ENCODE data around the gene TLE3. TPM values are rescaled to one million over a fixed set of nuclear protein-coding genes. Genes with fewer than 3 reads are reported as not detected.

The TLE3 gene
- polyA plus RNA-seq, 2 of the 4 experiments (the other 2 are of a cell fraction), result 4.6 to 5.3 TPM

- Histone ChIP-seq H3K9me3 (no peaks in the 10 kb centered on the region), H3K4me1 (peaks cover 8% of the 10 kb centered on the region; the same call in 1 of the 3 replicates), H3K4me2 (no peak overlapping the region), H3K4me3 (no peak overlapping the region), H3K27ac (no peak overlapping the region)
- ATAC-seq (no peak), FAIRE-seq (no peak), DNase-seq (ENCODE audit: low read depth in 1 of 2, low spot score in 1 of 2) (no peak)
- CTCF ChIA-PET, result interaction anchor here (0.8 to 3.1 kb wide), 4 partner anchors 8 to 429 kb away, joined by 3 to 10 read pairs (median 4); no protein-coding TSS in a partner anchor
- 93% methylated on average over 6 of the region's 6 CpGs for WGBS (ENCODE audit: missing lambda C conversion rate)
- TF ChIP-seq RNF2 (IDR thresholded peaks at IDR 0.05; ENCODE audit: borderline replicate concordance, low read depth), result no peak
- TF ChIP-seq NR3C1 (IDR thresholded peaks at IDR 0.05), result no peak
- no peak for TF ChIP-seq ZC3H11A (IDR thresholded peaks at IDR 0.05)
- no peak for TF ChIP-seq MAZ (IDR thresholded peaks at IDR 0.05; ENCODE audit: borderline replicate concordance, low read depth, low read length)
- TF ChIP-seq EHF (CRISPR knock-in tag; IDR thresholded peaks at IDR 0.05), result no peak
- no peak for TF ChIP-seq HEYL (CRISPR knock-in tag; IDR thresholded peaks at IDR 0.05)
- TF ChIP-seq RAD21 (conservative IDR thresholded peaks at IDR 0.05 in 1 of 2, IDR thresholded peaks at IDR 0.05 in 1 of 2), result no peak
- TF ChIP-seq JUN (IDR thresholded peaks at IDR 0.05), result no peak
- TF ChIP-seq CEBPB (IDR thresholded peaks at IDR 0.05), result no peak
- no peak for TF ChIP-seq FOXS1 (CRISPR knock-in tag; IDR thresholded peaks at IDR 0.05)
- TF ChIP-seq, protein P1, sequence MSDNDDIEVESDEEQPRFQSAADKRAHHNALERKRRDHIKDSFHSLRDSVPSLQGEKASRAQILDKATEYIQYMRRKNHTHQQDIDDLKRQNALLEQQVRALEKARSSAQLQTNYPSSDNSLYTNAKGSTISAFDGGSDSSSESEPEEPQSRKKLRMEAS (IDR thresholded peaks at IDR 0.05), result no peak
- no peak for TF ChIP-seq ESRRA (IDR thresholded peaks at IDR 0.05; ENCODE audit: borderline replicate concordance, low read length)
- POLR2A ChIA-PET, result no interaction called here
Observed at GRCh38 chr15:70067681-70068080, 30.0 kb downstream of the TLE3 start.

DNA sequence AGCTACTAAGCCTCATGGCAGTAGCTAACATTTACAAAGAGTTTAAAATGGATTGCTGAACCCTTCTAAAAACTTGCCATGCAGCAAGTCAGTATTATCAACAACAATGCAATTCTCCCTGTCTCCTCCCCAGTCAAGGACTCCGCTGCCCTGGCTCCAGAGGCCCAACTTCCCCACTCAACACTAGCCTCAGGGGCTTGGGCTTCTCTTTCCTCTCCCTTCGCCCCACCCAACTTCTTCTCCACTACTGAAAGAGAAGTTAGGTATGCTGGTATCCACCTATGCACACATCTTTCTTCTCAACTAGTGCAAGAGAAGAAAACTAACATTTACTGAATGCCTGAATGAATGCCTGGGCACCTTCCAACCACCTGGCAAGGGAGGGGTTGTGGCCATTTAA is 30.7 kb downstream of the TLE3 start:
- H3K9me3 ChIP-seq, result no peaks in the 10 kb centered on the region
- no peak overlapping the region for H3K4me2 ChIP-seq
- DNase-seq (ENCODE audit: low read depth in 1 of 2, low spot score in 1 of 2) (no peak), ATAC-seq (no peak), FAIRE-seq (no peak)
- H3K4me3 ChIP-seq, result no peak overlapping the region
- H3K4me1 ChIP-seq, result peaks cover 8% of the 10 kb centered on the region; the same call in 1 of the 3 replicates
- no peak overlapping the region for H3K27ac ChIP-seq
- TF ChIP-seq NPAS2 (CRISPR knock-in tag; IDR thresholded peaks at IDR 0.05; ENCODE audit: borderline replicate concordance) (no peak), POLR2AphosphoS2 (conservative IDR thresholded peaks at IDR 0.05; ENCODE audit: low read length) (no peak), RARB (CRISPR knock-in tag; IDR thresholded peaks at IDR 0.05) (no peak), CHD4 (IDR thresholded peaks at IDR 0.05; ENCODE audit: borderline replicate concordance) (no peak), FOSB (CRISPR knock-in tag; IDR thresholded peaks at IDR 0.05) (no peak), EP300 (IDR thresholded peaks at IDR 0.05) (no peak), MAZ (IDR thresholded peaks at IDR 0.05; ENCODE audit: borderline replicate concordance, low read depth, low read length) (no peak), NR3C1 (IDR thresholded peaks at IDR 0.05) (no peak), ESRRA (IDR thresholded peaks at IDR 0.05; ENCODE audit: borderline replicate concordance, low read length) (no peak)
- TF ChIP-seq, protein P1 (IDR thresholded peaks at IDR 0.05), result no peak
- CTCF ChIA-PET, result interaction anchor here (0.6 to 1.6 kb wide), 4 partner anchors 8 to 492 kb away, joined by 3 read pairs; no protein-coding TSS in a partner anchor
- POLR2A ChIA-PET, result no interaction called here
- WGBS (ENCODE audit: missing lambda C conversion rate), result 89% methylated on average over 2 of the region's 2 CpGs

GRCh38 chr15:70066447-70066846 is 31.3 kb downstream of the TLE3 start:
- Histone ChIP-seq H3K4me1 (peaks cover 8% of the 10 kb centered on the region; the same call in 1 of the 3 replicates), H3K27ac (no peak overlapping the region), H3K4me3 (no peak overlapping the region), H3K9me3 (no peaks in the 10 kb centered on the region), H3K4me2 (no peak overlapping the region)
- POLR2A ChIA-PET, result no interaction called here
- no peak for ATAC-seq
- FAIRE-seq, result no peak
- no peak for DNase-seq (ENCODE audit: low read depth in 1 of 2, low spot score in 1 of 2)
- TF ChIP-seq PBX3 (IDR thresholded peaks at IDR 0.05) (no peak), JUNB (IDR thresholded peaks at IDR 0.05) (no peak), MAFK (IDR thresholded peaks at IDR 0.05; ENCODE audit: partially characterized antibody) (no peak), RFX5 (IDR thresholded peaks at IDR 0.05) (no peak), POLR2A (IDR thresholded peaks at IDR 0.05; ENCODE audit: low read length) (no peak), HOXB5 (CRISPR knock-in tag; IDR thresholded peaks at IDR 0.05) (no peak), TP53 (CRISPR knock-in tag; IDR thresholded peaks at IDR 0.05) (no peak), RAD21 (conservative IDR thresholded peaks at IDR 0.05 in 1 of 2, IDR thresholded peaks at IDR 0.05 in 1 of 2) (no peak)
- TF ChIP-seq, protein P2, sequence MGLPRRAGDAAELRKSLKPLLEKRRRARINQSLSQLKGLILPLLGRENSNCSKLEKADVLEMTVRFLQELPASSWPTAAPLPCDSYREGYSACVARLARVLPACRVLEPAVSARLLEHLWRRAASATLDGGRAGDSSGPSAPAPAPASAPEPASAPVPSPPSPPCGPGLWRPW (IDR thresholded peaks at IDR 0.05), result no peak
- CTCF ChIA-PET, result interaction anchor here (0.6 to 1.6 kb wide), 3 partner anchors 430 to 588 kb away, joined by 3 read pairs; no protein-coding TSS in a partner anchor
- 73% methylated on average over 5 of the region's 5 CpGs for WGBS (ENCODE audit: missing lambda C conversion rate)

All from A549 (cell line).